HepG2 (cell line): ENCODE data around the gene MDH1B. TPM values are rescaled to one million over a fixed set of nuclear protein-coding genes. Genes with fewer than 3 reads are reported as not detected.
A peak's percentile ranks its signal among the peaks of the same experiment; 100 is the strongest.

Experiments
- CCDC6 ChIP-seq: sonication (generic); formaldehyde crosslinking; IDR thresholded peaks from 2 replicates; pipeline ENCODE4 v1.8.1; 2022; ENCODE audit warnings: mild to moderate bottlenecking, missing genetic modification reagents, moderate library complexity
- MNT ChIP-seq: fragments of 450-650 bp; IDR thresholded peaks from 2 replicates; pipeline ENCODE4 v1.6.1; 2016
- MTA3 ChIP-seq: sonication (generic); formaldehyde crosslinking; IDR thresholded peaks from 2 replicates; pipeline ENCODE4 v1.4.0; 2020; ENCODE audit warnings: missing genetic modification reagents
- MTF1 ChIP-seq: sonication (generic); formaldehyde crosslinking; IDR thresholded peaks from 2 replicates; pipeline ENCODE4 v1.5.0; 2020; ENCODE audit warnings: missing genetic modification reagents
- NFYB ChIP-seq: sonication (generic); formaldehyde crosslinking; IDR thresholded peaks from 2 replicates; pipeline ENCODE4 v1.4.0; 2020; ENCODE audit warnings: missing genetic modification reagents
- PAWR ChIP-seq: sonication (generic); formaldehyde crosslinking; IDR thresholded peaks from 2 replicates; pipeline ENCODE4 v1.4.0; 2020; ENCODE audit warnings: missing genetic modification reagents, mild to moderate bottlenecking, borderline replicate concordance
- RFX1 ChIP-seq: fragments of 450-650 bp; IDR thresholded peaks from 2 replicates; pipeline ENCODE4 v1.6.1; 2017
- SMAD3 ChIP-seq: sonication (generic); formaldehyde crosslinking; IDR thresholded peaks from 2 replicates; pipeline ENCODE4 v1.4.0; 2020; ENCODE audit warnings: missing genetic modification reagents
- SRY ChIP-seq: sonication (generic); formaldehyde crosslinking; IDR thresholded peaks from 2 replicates; pipeline ENCODE4 v1.8.0; 2022; ENCODE audit warnings: mild to moderate bottlenecking, missing genetic modification reagents
- THAP8 ChIP-seq: sonication (generic); formaldehyde crosslinking; IDR thresholded peaks from 2 replicates; pipeline ENCODE4 v1.5.1; 2020; ENCODE audit warnings: missing genetic modification reagents, mild to moderate bottlenecking, borderline replicate concordance
- ZBTB26 ChIP-seq: IDR thresholded peaks from 2 replicates; pipeline ENCODE4 v1.6.1; 2016; ENCODE audit warnings: missing compliant biosample characterization, missing genetic modification reagents, borderline replicate concordance
- ZFX ChIP-seq: sonication (generic); formaldehyde crosslinking; IDR thresholded peaks from 2 replicates; pipeline ENCODE4 v1.4.0; 2020; ENCODE audit warnings: mild to moderate bottlenecking, low read depth, missing genetic modification reagents, moderate library complexity
- ZGPAT ChIP-seq: IDR thresholded peaks from 2 replicates; pipeline ENCODE4 v1.6.1; 2016; ENCODE audit warnings: mild to moderate bottlenecking
- ZIK1 ChIP-seq: sonication (generic); formaldehyde crosslinking; IDR thresholded peaks from 2 replicates; pipeline ENCODE4 v1.5.0; 2020; ENCODE audit warnings: mild to moderate bottlenecking, low read depth, missing genetic modification reagents, borderline replicate concordance
- ZMYM2 ChIP-seq: sonication (generic); formaldehyde crosslinking; IDR thresholded peaks from 2 replicates; pipeline ENCODE4 v1.8.0; 2022; ENCODE audit warnings: mild to moderate bottlenecking, missing genetic modification reagents
- ZNF101 ChIP-seq: sonication (generic); formaldehyde crosslinking; IDR thresholded peaks from 2 replicates; pipeline ENCODE4 v1.4.0; 2020; ENCODE audit warnings: mild to moderate bottlenecking, low read depth, missing genetic modification reagents, borderline replicate concordance
- ZNF235 ChIP-seq: sonication (generic); formaldehyde crosslinking; IDR thresholded peaks from 2 replicates; pipeline ENCODE4 v1.8.1; 2023; ENCODE audit warnings: mild to moderate bottlenecking, missing genetic modification reagents, borderline replicate concordance
- ZNF350 ChIP-seq: sonication (generic); formaldehyde crosslinking; IDR thresholded peaks from 2 replicates; pipeline ENCODE4 v1.4.0; 2020; ENCODE audit warnings: mild to moderate bottlenecking, low read depth, missing genetic modification reagents, borderline replicate concordance
- ZNF367 ChIP-seq: sonication (generic); formaldehyde crosslinking; IDR thresholded peaks from 2 replicates; pipeline ENCODE4 v1.4.0; 2020; ENCODE audit warnings: missing genetic modification reagents, borderline replicate concordance
- ZNF552 ChIP-seq: sonication (generic); formaldehyde crosslinking; IDR thresholded peaks from 2 replicates; pipeline ENCODE4 v1.9.0; 2022; ENCODE audit warnings: missing genetic modification reagents, mild to moderate bottlenecking, borderline replicate concordance
- ZNF572 ChIP-seq: sonication (generic); formaldehyde crosslinking; IDR thresholded peaks from 2 replicates; pipeline ENCODE4 v1.5.1; 2020; ENCODE audit warnings: mild to moderate bottlenecking, missing genetic modification reagents
- ZNF781 ChIP-seq: sonication (generic); formaldehyde crosslinking; IDR thresholded peaks from 2 replicates; pipeline ENCODE4 v1.5.1; 2020; ENCODE audit warnings: borderline replicate concordance, mild to moderate bottlenecking, missing genetic modification reagents; ENCODE audit errors: not compliant biosample characterization
- polyA plus RNA-seq, 8 experiments: library from polyadenylated mRNA; depleted of rRNA in 3 of 8; stranded (reverse) in 7 of 8; unstranded in 1 of 8; fragments of >200 nt; fragmentation: Illumina TruSeq in 4 of 8; extraction: Trizol in 4 of 8; gene quantifications; 2 replicates each; pipeline versions ENCODE4 v1.2.1 to v1.2.3, GENCODE V29; 2011 to 2016; ENCODE audit warnings: low read depth in 4 of 8, missing spikeins in 1 of 8, mixed read lengths in 1 of 8; ENCODE audit not compliant: insufficient read depth in 1 of 8
- total RNA-seq, 5 experiments: library from RNA; depleted of rRNA; stranded (reverse); fragments of >200 nt; fragmentation: Illumina TruSeq; extraction: Trizol; gene quantifications; 2 replicates each; pipeline ENCODE4 v1.2.3, GENCODE V29; 2016; ENCODE audit warnings: low read depth in 1 of 5

The MDH1B gene
- total and polyA plus RNA-seq, 2 of the 13 experiments (the other 11 are each of a cell fraction or from before 2014, with no cell fraction given): 0.17 to 0.86 TPM

- TF ChIP-seq THAP8 (CRISPR knock-in tag) (no peak), ZMYM2 (CRISPR knock-in tag) (no peak; the same call in 1 of the 2 replicates), ZFX (peak; percentile 90), ZIK1 (no peak), SMAD3 (CRISPR knock-in tag) (peak; percentile 81; the same call in 1 of the 2 replicates), ZNF101 (CRISPR knock-in tag) (no peak), ZGPAT (CRISPR knock-in tag) (peak; percentile 87), MNT (no peak), CCDC6 (CRISPR knock-in tag) (no peak), MTF1 (CRISPR knock-in tag) (0 out of 2 replicates have a peak, but pooled peaks have one; percentile 49), PAWR (CRISPR knock-in tag) (0 out of 2 replicates have a peak, but pooled peaks have one; percentile 49), ZNF552 (CRISPR knock-in tag) (0 out of 2 replicates have a peak, but pooled peaks have one; percentile 81), RFX1 (peak; percentile 86), ZNF350 (CRISPR knock-in tag) (peak; percentile 94), ZBTB26 (CRISPR knock-in tag) (no peak; the same call in none of the 2 replicates), ZNF235 (CRISPR knock-in tag) (no peak; the same call in 1 of the 2 replicates), MTA3 (CRISPR knock-in tag) (no peak), ZNF572 (no peak), NFYB (CRISPR knock-in tag) (no peak; the same call in 1 of the 2 replicates), ZNF367 (CRISPR knock-in tag) (0 out of 2 replicates have a peak, but pooled peaks have one; percentile 73), ZNF781 (CRISPR knock-in tag) (peak; percentile 93), SRY (CRISPR knock-in tag) (no peak)
Measured at GRCh38 chr2:206765242-206766056, at the start of gene MDH1B, which contains the start of gene FASTKD2 (continued).
